ENCODE results near the gene TNS2. TPM values are rescaled to one million over a fixed set of nuclear protein-coding genes. Genes with fewer than 3 reads are reported as not detected.
"Not testable (repeated sequence)": the region's sequence is repeated elsewhere in the genome, so short reads cannot be mapped to it uniquely, and the experiment has no call there.

Gene TNS2
- total RNA-seq, 1 donor from 2014 or later, result 2.3 TPM

DNA sequence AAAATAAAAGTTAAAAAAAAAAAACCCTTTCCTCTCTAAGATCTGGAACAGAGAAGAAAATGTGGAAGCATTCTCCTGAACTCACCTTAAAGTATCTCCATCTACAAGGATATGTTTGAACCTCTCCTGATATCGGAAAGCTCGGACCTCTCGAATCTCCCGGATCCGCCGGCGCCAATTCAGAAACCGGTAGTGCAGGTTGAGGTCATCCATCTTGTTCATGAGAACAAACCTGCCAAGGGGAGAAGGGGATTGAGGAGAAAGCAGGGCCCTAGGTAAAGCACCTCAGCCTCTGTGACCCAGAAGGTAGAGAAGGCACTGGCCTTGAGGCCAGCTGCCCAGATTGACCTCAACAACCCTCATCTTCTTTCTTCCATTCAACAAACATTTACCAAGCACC lies 27.2 kb downstream of the TNS2 start:
- peak overlapping the region; percentile 67 for H3K4me3 Mint-ChIP-seq
- no peaks in the 10 kb centered on the region for H3K9me3 Mint-ChIP-seq
- intact Hi-C loops (cut with micrococcal nuclease), result no loop called here
- H3K27ac Mint-ChIP-seq, result no peak overlapping the region
- no peak for DNase-seq
- peaks cover 35% of the 10 kb centered on the region for H3K36me3 Mint-ChIP-seq (ENCODE audit: low read depth)
- H3K4me1 Mint-ChIP-seq, result peaks cover 25% of the 10 kb centered on the region
- H3K27me3 Mint-ChIP-seq, result peaks cover 2% of the 10 kb centered on the region

DNA sequence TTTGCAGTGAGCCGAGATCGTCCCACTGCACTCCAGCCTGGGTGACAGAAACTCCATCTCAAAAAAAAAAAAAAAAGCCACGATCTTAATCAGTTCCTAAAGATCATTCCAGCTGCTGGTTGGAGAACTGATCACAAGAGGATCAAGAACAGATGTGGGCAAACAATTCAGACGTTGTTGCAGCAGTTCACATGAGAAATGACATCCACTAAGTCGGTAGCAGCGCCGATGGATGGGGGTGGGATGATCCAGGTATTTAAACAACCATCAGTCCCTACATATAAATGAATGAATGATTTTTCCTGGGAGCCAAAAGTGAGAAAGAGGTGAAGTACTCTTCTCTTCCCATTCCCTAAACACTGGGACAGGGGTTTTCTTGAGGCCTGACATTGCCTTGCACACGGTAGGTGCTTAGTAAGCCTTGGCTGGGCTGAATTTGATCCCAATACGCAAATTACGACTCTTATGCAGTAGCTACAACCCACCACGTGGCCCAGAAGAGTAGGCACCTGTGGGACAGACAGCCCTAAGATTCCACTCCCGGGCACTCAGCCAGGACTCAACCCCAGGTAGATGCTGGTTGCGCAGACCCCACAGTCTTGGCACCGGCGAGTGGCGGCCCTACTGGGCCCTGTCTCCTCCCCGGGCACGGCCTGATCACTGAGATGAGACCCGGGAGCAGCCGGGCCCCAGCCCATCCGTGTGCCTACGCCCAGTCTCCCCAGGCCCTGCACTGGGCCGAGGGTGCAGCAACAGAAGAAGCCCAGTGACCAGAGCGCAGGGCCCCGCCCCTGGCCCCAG lies 28.8 kb downstream of the TNS2 start:
- H3K36me3 Mint-ChIP-seq (ENCODE audit: low read depth), result peaks cover 29% of the 10 kb centered on the region
- peaks cover 2% of the 10 kb centered on the region for H3K27me3 Mint-ChIP-seq
- H3K27ac Mint-ChIP-seq, result peak overlapping the region; percentile 93
- peak overlapping the region; percentile 93 for H3K4me3 Mint-ChIP-seq
- H3K9me3 Mint-ChIP-seq, result no peaks in the 10 kb centered on the region
- DNase-seq, result no peak
- peaks cover 25% of the 10 kb centered on the region for H3K4me1 Mint-ChIP-seq
- intact Hi-C loops (cut with micrococcal nuclease), result loop anchor here (1.0 to 2.0 kb wide), 3 partner anchors 20 to 32 kb away; no protein-coding TSS in a partner anchor

DNA sequence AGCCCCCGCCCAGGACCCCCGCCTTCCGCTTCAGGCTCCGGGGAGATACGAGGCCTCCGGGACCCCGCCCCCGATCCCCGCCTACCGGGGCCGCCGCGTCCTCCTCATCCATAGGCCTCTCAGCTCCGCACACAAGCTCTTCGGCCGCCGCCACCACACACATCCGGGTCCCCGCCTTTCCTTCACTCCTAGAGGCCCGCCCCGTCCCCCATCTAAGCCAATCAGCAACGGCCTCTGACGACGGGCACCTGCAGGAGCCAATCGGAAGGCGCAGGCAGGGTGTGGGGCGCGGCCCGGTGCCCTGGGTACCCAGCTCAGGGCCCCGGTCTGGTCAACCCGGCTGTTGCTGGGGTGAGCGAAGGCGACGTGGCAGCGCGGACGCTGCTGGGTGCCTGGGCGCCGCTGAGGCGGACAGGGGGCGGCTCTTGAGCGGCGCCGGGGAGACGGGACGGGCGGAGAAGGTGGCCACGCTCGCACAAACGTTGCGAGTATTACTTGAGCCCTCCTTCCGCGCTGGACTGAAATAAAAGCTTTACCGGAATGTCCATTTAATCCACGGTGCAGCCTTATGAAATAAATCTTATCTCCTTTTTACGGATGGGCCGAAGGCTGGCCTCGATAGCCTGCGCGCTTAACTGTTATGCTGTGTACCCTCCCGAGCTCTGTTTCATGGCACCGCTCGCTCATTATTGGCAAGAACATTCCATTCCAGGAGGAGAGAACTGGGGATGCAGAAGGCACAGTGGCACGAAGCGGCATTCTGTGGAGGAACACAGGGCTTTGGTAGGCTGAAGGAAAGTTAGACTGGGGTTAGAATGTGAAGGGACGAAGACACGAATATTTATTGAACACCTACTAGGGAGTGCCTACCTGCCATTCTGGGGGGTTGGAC lies 29.6 kb downstream of the TNS2 start, which contains the start of gene SPRYD3:
Gene SPRYD3, minus strand, starts transcription at position 165 of the 892 bp plus-strand sequence. Its CDS starts 57 bp downstream, at position 108.
- intact Hi-C loops (cut with micrococcal nuclease), result loop anchor here (1.0 to 2.0 kb wide), 3 partner anchors 19 to 33 kb away; no protein-coding TSS in a partner anchor
- Mint-ChIP-seq H3K9me3 (no peaks in the 10 kb centered on the region), H3K27me3 (peaks cover 2% of the 10 kb centered on the region), H3K27ac (peak within 1 kb of the TSS; percentile 93), H3K4me1 (peaks cover 23% of the 10 kb centered on the region), H3K36me3 (ENCODE audit: low read depth) (peaks cover 22% of the 10 kb centered on the region), H3K4me3 (peak within 1 kb of the TSS; percentile 93)
- DNase-seq, result peak; percentile 99

DNA sequence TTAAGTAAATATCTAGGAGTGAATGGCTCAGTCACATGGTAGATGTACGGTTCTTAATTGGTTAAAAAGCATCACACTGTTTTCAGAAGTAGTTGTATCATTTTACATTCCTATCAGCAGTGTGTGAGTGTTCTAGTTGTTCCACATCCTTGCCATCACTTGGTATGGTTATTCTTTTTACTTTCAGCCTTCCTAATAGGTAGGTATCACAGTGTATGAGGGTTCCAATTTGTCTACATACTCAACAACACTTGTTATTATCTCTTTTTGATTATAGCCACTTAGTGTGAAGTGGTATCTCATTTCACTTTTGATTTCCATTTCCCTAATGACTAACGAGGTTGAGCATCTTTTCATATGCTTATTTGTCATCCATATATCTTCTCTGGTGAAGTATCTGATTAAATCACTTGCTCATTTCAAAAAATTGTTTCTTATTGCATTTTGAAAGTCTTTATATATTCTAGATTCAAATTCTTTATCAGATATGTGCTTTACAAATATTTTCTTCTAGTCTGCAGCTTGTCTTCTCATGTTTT lies 32.8 kb downstream of the TNS2 start:
- H3K4me1 Mint-ChIP-seq, result peaks cover 17% of the 10 kb centered on the region
- intact Hi-C loops (cut with micrococcal nuclease), result no loop called here
- no peak for DNase-seq
- no peak overlapping the region for H3K4me3 Mint-ChIP-seq
- H3K27me3 Mint-ChIP-seq, result peaks cover 16% of the 10 kb centered on the region
- no peaks in the 10 kb centered on the region for H3K9me3 Mint-ChIP-seq
- H3K36me3 Mint-ChIP-seq (ENCODE audit: low read depth), result no peaks in the 10 kb centered on the region
- no peak overlapping the region for H3K27ac Mint-ChIP-seq

DNA sequence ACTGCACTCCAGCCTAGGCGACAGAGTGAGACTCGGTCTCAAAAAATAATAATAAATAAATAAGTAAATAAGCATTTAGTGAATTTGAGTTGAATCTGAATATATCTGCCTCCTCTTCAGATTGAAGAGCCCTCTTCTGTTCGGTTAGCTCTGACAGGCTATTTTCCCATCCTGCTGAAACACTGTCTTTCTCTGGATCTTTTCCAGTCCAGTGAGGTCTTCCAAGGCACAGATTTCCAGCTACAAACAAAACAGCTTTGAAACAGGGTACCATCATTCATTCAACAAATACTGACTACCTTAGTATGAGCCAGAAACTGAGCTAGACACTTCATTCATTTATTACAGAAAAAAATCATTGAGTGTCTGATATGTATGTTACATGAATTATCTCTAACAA lies 36.5 kb downstream of the TNS2 start:
- no peak for DNase-seq
- H3K27me3 Mint-ChIP-seq, result peaks cover 33% of the 10 kb centered on the region
- H3K9me3 Mint-ChIP-seq, result no peaks in the 10 kb centered on the region
- H3K4me3 Mint-ChIP-seq, result no peak overlapping the region
- intact Hi-C loops (cut with micrococcal nuclease), result no loop called here
- H3K36me3 Mint-ChIP-seq (ENCODE audit: low read depth), result no peaks in the 10 kb centered on the region
- H3K4me1 Mint-ChIP-seq, result peaks cover 2% of the 10 kb centered on the region
- H3K27ac Mint-ChIP-seq, result no peak overlapping the region

DNA sequence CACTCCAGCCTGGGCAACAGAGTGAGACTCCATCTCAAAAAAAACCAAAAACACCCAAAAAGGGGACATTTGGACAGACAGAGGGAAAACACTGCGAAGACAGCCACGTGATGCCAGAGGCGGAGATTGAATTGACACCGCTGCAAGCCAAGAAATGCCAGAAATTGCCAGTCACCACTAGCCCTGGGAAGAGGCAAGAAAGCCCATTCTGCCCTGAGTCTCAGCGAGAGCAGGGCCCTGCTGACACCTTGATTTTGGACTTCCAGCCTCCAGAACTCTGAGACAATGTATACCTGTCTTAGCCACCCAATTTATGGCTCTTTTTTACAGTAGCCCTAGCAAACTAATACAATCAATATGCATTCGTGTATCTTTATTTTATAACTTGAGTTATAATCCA lies 40.2 kb downstream of the TNS2 start:
- intact Hi-C loops (cut with micrococcal nuclease), result no loop called here
- Mint-ChIP-seq H3K27ac (no peak overlapping the region), H3K9me3 (no peaks in the 10 kb centered on the region), H3K4me1 (no peaks in the 10 kb centered on the region), H3K4me3 (no peak overlapping the region), H3K36me3 (ENCODE audit: low read depth) (no peaks in the 10 kb centered on the region), H3K27me3 (peaks cover 39% of the 10 kb centered on the region)
- DNase-seq, result no peak

DNA sequence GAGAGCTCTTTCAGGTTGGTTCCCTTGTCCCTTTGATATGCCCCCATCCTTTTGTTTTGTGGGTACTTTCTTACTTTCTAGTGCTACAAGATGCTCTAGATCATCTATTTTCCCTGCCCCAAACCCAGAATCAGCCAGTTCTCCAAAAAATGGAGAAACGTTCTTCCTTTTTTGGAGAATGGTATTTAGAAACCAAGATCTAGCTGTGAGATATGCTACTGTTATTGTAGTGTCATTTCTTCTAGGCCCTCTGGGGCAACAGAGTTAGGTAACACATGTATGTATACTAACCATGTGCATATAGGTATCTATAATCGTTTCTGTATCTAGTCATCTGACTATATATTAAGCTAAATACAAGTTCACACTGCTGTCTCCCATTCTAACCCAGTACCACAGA lies 40.7 kb downstream of the TNS2 start:
- H3K4me1 Mint-ChIP-seq, result no peaks in the 10 kb centered on the region
- H3K9me3 Mint-ChIP-seq, result no peaks in the 10 kb centered on the region
- H3K36me3 Mint-ChIP-seq (ENCODE audit: low read depth), result no peaks in the 10 kb centered on the region
- intact Hi-C loops (cut with micrococcal nuclease), result no loop called here
- no peak for DNase-seq
- peaks cover 38% of the 10 kb centered on the region for H3K27me3 Mint-ChIP-seq
- no peak overlapping the region for H3K27ac Mint-ChIP-seq
- no peak overlapping the region for H3K4me3 Mint-ChIP-seq

DNA sequence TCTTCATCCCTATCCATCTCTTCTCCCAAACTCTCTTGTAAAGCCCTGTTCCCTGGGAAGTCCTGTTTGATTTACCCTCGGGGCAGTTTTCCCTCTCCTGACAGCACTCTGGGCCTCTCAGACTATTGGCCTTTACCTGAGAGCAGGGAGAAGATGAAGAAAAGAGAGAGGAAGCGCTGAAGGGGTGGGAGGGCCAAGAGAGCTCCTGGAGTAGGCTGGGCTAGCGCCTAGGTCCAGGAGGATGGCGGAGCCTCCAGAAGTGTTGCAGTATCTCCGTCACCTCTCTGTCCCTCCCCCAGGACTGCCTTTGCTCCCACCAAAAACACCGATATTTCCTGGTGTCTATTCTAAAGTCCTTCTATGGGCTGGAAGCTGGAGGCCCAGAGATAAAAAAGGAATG lies 41.9 kb downstream of the TNS2 start:
- Mint-ChIP-seq H3K4me3 (no peak overlapping the region), H3K27me3 (peaks cover 40% of the 10 kb centered on the region), H3K4me1 (peaks cover 2% of the 10 kb centered on the region), H3K27ac (no peak overlapping the region), H3K9me3 (no peaks in the 10 kb centered on the region), H3K36me3 (ENCODE audit: low read depth) (no peaks in the 10 kb centered on the region)
- DNase-seq, result no peak
- intact Hi-C loops (cut with micrococcal nuclease), result no loop called here

DNA sequence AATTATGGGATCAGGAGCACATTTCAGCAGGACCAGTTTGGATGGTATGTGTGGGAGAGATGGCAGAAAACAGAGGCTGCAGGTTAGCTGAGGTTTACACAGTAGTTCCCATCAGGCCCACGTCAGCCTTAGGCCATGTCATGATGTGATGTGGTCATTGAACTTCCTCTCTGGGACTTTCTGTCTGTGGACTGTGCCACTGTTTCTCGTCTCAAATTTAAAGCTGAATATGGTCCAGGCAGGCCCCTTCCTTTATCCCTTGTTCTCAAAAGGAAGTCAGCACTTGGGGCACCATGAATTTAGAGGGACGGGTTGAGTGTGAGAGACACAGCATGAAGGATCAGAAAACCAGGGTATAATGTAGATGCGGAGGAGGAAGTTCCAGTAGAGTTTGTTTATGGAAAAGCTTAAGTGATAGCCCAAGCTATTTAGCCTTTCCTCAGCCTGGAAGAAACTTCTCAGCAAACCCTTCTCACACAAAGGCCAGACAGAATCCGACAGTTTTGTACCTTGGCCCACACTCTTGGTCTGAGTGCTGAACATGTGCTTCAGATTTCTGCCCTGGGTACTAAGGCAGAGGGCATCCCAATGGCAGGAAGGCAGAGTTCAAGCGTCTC lies 44.0 kb downstream of the TNS2 start:
- H3K9me3 Mint-ChIP-seq, result no peaks in the 10 kb centered on the region
- H3K4me1 Mint-ChIP-seq, result peaks cover 17% of the 10 kb centered on the region
- DNase-seq, result no peak
- intact Hi-C loops (cut with micrococcal nuclease), result no loop called here
- no peak overlapping the region for H3K27ac Mint-ChIP-seq
- H3K36me3 Mint-ChIP-seq (ENCODE audit: low read depth), result no peaks in the 10 kb centered on the region
- H3K27me3 Mint-ChIP-seq, result peaks cover 35% of the 10 kb centered on the region
- H3K4me3 Mint-ChIP-seq, result no peak overlapping the region

DNA sequence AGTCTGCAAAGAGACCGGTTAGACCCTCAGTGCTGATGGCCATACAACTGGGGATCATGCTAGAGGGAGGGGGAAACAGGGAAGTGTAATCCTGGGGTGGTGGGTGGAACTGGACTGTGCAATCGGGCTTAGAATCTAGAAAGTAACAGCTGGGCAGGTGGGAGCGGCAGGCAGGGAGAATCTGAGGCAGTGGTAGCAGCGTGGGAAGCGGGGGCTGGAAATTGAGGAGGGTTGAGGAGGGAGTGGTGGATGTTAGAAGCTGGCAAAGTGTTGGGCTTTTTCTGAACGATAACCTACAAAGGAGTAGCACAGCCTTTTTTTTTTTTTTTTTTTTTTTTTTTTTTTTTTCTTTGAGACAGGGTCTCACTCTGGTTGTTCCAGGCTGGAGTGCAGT lies 44.5 kb downstream of the TNS2 start:
- peaks cover 37% of the 10 kb centered on the region for H3K27me3 Mint-ChIP-seq
- DNase-seq, result no peak
- intact Hi-C loops (cut with micrococcal nuclease), result no loop called here
- H3K9me3 Mint-ChIP-seq, result no peaks in the 10 kb centered on the region
- no peak overlapping the region for H3K4me3 Mint-ChIP-seq
- no peaks in the 10 kb centered on the region for H3K36me3 Mint-ChIP-seq (ENCODE audit: low read depth)
- peaks cover 22% of the 10 kb centered on the region for H3K4me1 Mint-ChIP-seq
- H3K27ac Mint-ChIP-seq, result no peak overlapping the region

DNA sequence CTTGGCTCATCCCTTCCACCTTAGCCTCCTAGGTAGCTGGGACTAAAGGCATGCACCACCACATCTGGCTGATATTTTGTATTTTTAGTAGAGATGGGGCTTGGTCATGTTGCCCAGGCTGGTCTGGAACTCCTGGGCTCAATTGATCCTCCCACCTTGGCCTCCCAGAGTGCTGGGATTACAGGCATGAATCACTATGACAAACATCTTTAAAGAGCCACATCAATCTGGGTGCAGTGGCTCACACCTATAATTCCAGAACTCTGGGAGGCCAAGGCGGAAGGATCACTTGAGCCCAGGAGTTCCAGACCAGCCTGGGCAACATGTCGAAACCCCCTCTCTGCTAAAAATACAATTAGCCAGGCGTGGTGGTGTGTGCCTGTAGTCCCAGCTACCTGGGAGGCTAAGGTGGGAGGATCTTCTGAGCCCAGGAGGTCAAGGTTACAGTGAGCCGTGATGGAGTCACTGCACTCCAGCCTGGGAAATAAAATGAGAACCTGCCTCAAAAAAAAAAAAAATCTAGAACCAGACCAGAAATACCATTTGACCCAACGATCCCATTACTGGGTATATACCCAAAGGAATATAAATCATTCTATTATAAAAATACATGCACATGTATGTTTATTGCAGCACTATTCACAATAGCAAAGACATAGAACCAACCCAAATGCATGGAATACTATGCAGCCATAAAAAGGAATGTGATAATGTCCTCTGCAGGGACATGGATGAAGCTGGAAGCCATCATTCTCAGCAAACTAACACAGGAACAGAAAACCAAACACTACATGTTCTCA lies 45.1 kb downstream of the TNS2 start:
- not testable (repeated sequence) for H3K9me3 Mint-ChIP-seq; DNase-seq; H3K27ac Mint-ChIP-seq; H3K4me3 Mint-ChIP-seq; H3K36me3 Mint-ChIP-seq (ENCODE audit: low read depth)
- peaks cover 23% of the 10 kb centered on the region for H3K4me1 Mint-ChIP-seq
- intact Hi-C loops (cut with micrococcal nuclease), result loop anchor here (5.0 kb wide), 1 partner anchor 43 kb away; the partner anchor contains the start of gene TNS2
- peaks cover 37% of the 10 kb centered on the region for H3K27me3 Mint-ChIP-seq

DNA sequence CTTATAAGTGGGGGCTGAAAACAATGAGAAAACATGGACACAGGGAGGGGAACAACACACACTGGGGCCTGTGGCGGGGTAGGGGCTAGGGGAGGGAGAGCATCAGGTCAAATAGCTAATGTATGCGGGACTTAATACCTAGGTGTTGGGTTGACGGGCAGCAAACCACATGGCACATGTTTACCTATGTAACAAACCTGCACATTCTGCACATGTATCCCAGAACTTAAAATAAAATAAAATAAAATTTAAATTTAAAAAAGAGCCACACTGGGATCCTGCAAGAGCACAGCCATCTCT lies 45.7 kb downstream of the TNS2 start:
- Mint-ChIP-seq H3K4me1 (peaks cover 23% of the 10 kb centered on the region), H3K27me3 (peaks cover 35% of the 10 kb centered on the region)
- not testable (repeated sequence) for H3K4me3 Mint-ChIP-seq; H3K9me3 Mint-ChIP-seq; DNase-seq; H3K36me3 Mint-ChIP-seq (ENCODE audit: low read depth); H3K27ac Mint-ChIP-seq
- intact Hi-C loops (cut with micrococcal nuclease), result loop anchor here (5.0 kb wide), 1 partner anchor 43 kb away; the partner anchor contains the start of gene TNS2
